Natural killer cell (primary cell): Measurements from ENCODE around the gene CMTR2. TPM values are rescaled to one million over a fixed set of nuclear protein-coding genes. Genes with fewer than 3 reads are reported as not detected.

Experiments used
- ATAC-seq, 3 donors: fragments of 150-1000 bp in 2 of 3; fragments of 200-7000 bp in 1 of 3; cut with Tn5 transposase; 1 replicate in 1 of 3; 2 replicates in 2 of 3; pipeline ENCODE4 v1.10.0; 2021; ENCODE audit warnings: mild to moderate bottlenecking in 2 of 3, moderate library complexity in 2 of 3
- DNase-seq, 2 donors: peaks; one replicate each; pipeline versions ENCODE4 v3.0.0 to v3.0.0-alpha.2; 2013 to 2021; ENCODE audit warnings: mixed read lengths in 1 of 2
- H3K27ac ChIP-seq: one replicate; pipeline ENCODE4 v1.5.1; 2013; ENCODE audit warnings: mild to moderate bottlenecking, low read length
- H3K27me3 ChIP-seq: one replicate; pipeline ENCODE4 v1.6.1; 2013; ENCODE audit warnings: low read length; ENCODE audit not compliant: control insufficient read depth, insufficient read depth
- H3K36me3 ChIP-seq: one replicate; pipeline ENCODE4 v1.6.1; 2013; ENCODE audit warnings: low read length; ENCODE audit not compliant: control insufficient read depth, insufficient read depth
- H3K4me1 ChIP-seq: one replicate; pipeline ENCODE4 v1.6.1; 2013; ENCODE audit warnings: low read length; ENCODE audit not compliant: control insufficient read depth, insufficient read depth
- H3K4me3 ChIP-seq: one replicate; pipeline ENCODE4 v1.5.1; 2013; ENCODE audit warnings: low read length
- H3K9me3 ChIP-seq: one replicate; pipeline ENCODE4 v1.6.1; 2013; ENCODE audit warnings: low read length; ENCODE audit not compliant: control insufficient read depth, insufficient read depth
- H3K27ac Mint-ChIP-seq, 2 donors: one replicate each; pipeline ENCODE4 v1.8.0; 2022; ENCODE audit warnings: mild to moderate bottlenecking in 2 of 2, mixed read lengths in 2 of 2, moderate library complexity in 1 of 2
- H3K27me3 Mint-ChIP-seq, 2 donors: one replicate each; pipeline ENCODE4 v1.8.0; 2022; ENCODE audit warnings: low read depth in 2 of 2, mixed read lengths in 2 of 2
- H3K36me3 Mint-ChIP-seq: one replicate; pipeline ENCODE4 v1.8.0; 2022; ENCODE audit warnings: mixed read lengths
- H3K4me1 Mint-ChIP-seq, 2 donors: one replicate each; pipeline ENCODE4 v1.8.0; 2022; ENCODE audit warnings: mixed read lengths in 2 of 2
- H3K4me3 Mint-ChIP-seq: one replicate; pipeline ENCODE4 v1.8.0; 2022; ENCODE audit warnings: mild to moderate bottlenecking, moderate library complexity, mixed read lengths
- H3K9me3 Mint-ChIP-seq, 2 donors: one replicate each; pipeline ENCODE4 v1.8.0; 2022; ENCODE audit warnings: mixed read lengths in 2 of 2
- CTCF ChIP-seq: fragments of 200-600 bp; IDR thresholded peaks from one replicate; pipeline ENCODE4 v1.8.0; 2022; ENCODE audit warnings: antibody characterized with exemption
- WGBS: methylation state at CpG from one replicate; pipeline ENCODE4 v1.1.7; 2013; ENCODE audit warnings: missing lambda C conversion rate; ENCODE audit not compliant: insufficient coverage; 5-methylcytosine and 5-hydroxymethylcytosine counted together
- intact Hi-C: fragments of 100-400 bp; cut with micrococcal nuclease; formaldehyde crosslinking; loops from one replicate; pipeline ENCODE4 v1.14.2; 2022
- total RNA-seq, 4 donors: library from RNA; stranded (reverse); fragments of 120-200 nt in 1 of 4; gene quantifications; one replicate each; pipeline versions ENCODE4 v1.2.3 to v1.2.4, GENCODE V29; 2013 to 2022

The CMTR2 gene
- total RNA-seq, 3 donors from 2014 or later (not counting 1 experiment from before 2014, with no cell fraction given), result 18.1 to 37.2 (median 23.1) TPM

- Mint-ChIP-seq H3K9me3 (no peaks in the 10 kb centered on the region), H3K4me1 (no peaks in the 10 kb centered on the region), H3K36me3 (no peaks in the 10 kb centered on the region), H3K27ac (no peak overlapping the region), H3K27me3 (peaks cover 0 to 8% of the 10 kb centered on the region in 2 donors), H3K4me3 (no peak overlapping the region)
- H3K27ac ChIP-seq, result no peak overlapping the region
- no peaks in the 10 kb centered on the region for H3K27me3 ChIP-seq
- WGBS, result 100% methylated on average over 1 of the region's 1 CpG
- no peak for DNase-seq
- no peaks in the 10 kb centered on the region for H3K9me3 ChIP-seq
- intact Hi-C loops, result no loop called here
- no peak overlapping the region for H3K4me3 ChIP-seq
- no peak for TF ChIP-seq CTCF
- H3K36me3 ChIP-seq, result no peaks in the 10 kb centered on the region
- no peaks in the 10 kb centered on the region for H3K4me1 ChIP-seq
- ATAC-seq, result no peak
These were observed 44.7 kb downstream of the CMTR2 start for GRCh38 chr16:71244521-71244920.

GRCh38 chr16:71242601-71243000 lies 46.6 kb downstream of the CMTR2 start:
- Histone ChIP-seq H3K4me1 (no peaks in the 10 kb centered on the region), H3K36me3 (no peaks in the 10 kb centered on the region), H3K27me3 (no peaks in the 10 kb centered on the region), H3K4me3 (no peak overlapping the region), H3K9me3 (no peaks in the 10 kb centered on the region), H3K27ac (no peak overlapping the region)
- Mint-ChIP-seq H3K4me3 (no peak overlapping the region), H3K36me3 (no peaks in the 10 kb centered on the region), H3K27me3 (peaks cover 0 to 8% of the 10 kb centered on the region in 2 donors), H3K9me3 (no peaks in the 10 kb centered on the region), H3K4me1 (no peaks in the 10 kb centered on the region), H3K27ac (no peak overlapping the region)
- no peak for TF ChIP-seq CTCF
- intact Hi-C loops, result no loop called here
- WGBS, result 67% methylated on average over 3 of the region's 3 CpGs
- ATAC-seq, result no peak
- no peak for DNase-seq

GRCh38 chr16:71242036-71242435 lies 47.2 kb downstream of the CMTR2 start:
- Mint-ChIP-seq H3K36me3 (no peaks in the 10 kb centered on the region), H3K4me3 (no peak overlapping the region), H3K4me1 (no peaks in the 10 kb centered on the region), H3K27me3 (peaks cover 0 to 8% of the 10 kb centered on the region in 2 donors), H3K27ac (no peak overlapping the region), H3K9me3 (no peaks in the 10 kb centered on the region)
- H3K27me3 ChIP-seq, result no peaks in the 10 kb centered on the region
- DNase-seq (no peak), ATAC-seq (no peak)
- intact Hi-C loops, result no loop called here
- H3K4me1 ChIP-seq, result no peaks in the 10 kb centered on the region
- H3K36me3 ChIP-seq, result no peaks in the 10 kb centered on the region
- 73% methylated on average over 4 of the region's 4 CpGs for WGBS
- no peak for TF ChIP-seq CTCF
- no peak overlapping the region for H3K27ac ChIP-seq
- H3K4me3 ChIP-seq, result no peak overlapping the region
- H3K9me3 ChIP-seq, result no peaks in the 10 kb centered on the region

Other genes with a start within 250 kb of the CMTR2 start
- 1 to 10 TPM in 1 of 3 donors, under 1 TPM in 2; 0.43 to 1.1 (median 0.82) TPM for gene HYDIN, start 58.7 kb downstream of the CMTR2 start, total RNA-seq
- not detected for gene CALB2, start 69.3 kb upstream of the CMTR2 start, total RNA-seq
- not detected for gene TLE7, start 152.7 kb upstream of the CMTR2 start, total RNA-seq
- 1 to 10 TPM; 7.2 to 8.9 (median 7.8) TPM for gene ZNF23, start 172.8 kb upstream of the CMTR2 start, total RNA-seq
- gene ZNF19, start 199.9 kb upstream of the CMTR2 start, total RNA-seq, result 1 to 10 TPM; 3.4 to 6.1 (median 3.6) TPM
- gene CHST4, start 237.0 kb upstream of the CMTR2 start, total RNA-seq, result not detected